Upper lobe of right lung (tissue), 1 donor: ENCODE measurements around the gene RPL39L. TPM values are rescaled to one million over a fixed set of nuclear protein-coding genes. Genes with fewer than 3 reads are reported as not detected.

ENCODE experiments used
- ATAC-seq: fragments of 200-7000 bp; cut with Tn5 transposase; one replicate; pipeline ENCODE4 v1.9.1; 2020; ENCODE audit warnings: mild to moderate bottlenecking, moderate library complexity
- DNase-seq: peaks from one replicate; pipeline ENCODE4 v3.0.0-alpha.2; 2020
- H3K27ac ChIP-seq: fragments of 200-600 bp; one replicate; pipeline ENCODE4 v1.8.0; 2022
- H3K27me3 ChIP-seq: fragments of 200-600 bp; one replicate; pipeline ENCODE4 v1.8.0; 2022; ENCODE audit warnings: mild to moderate bottlenecking
- H3K36me3 ChIP-seq: fragments of 200-600 bp; one replicate; pipeline ENCODE4 v1.8.0; 2022
- H3K4me1 ChIP-seq: fragments of 200-600 bp; one replicate; pipeline ENCODE4 v1.8.0; 2022
- H3K4me3 ChIP-seq: fragments of 200-600 bp; one replicate; pipeline ENCODE4 v1.8.0; 2022; ENCODE audit warnings: mild to moderate bottlenecking
- H3K9me3 ChIP-seq: fragments of 200-600 bp; one replicate; pipeline ENCODE4 v1.8.0; 2022
- CTCF ChIP-seq: fragments of 200-600 bp; IDR thresholded peaks from one replicate; pipeline ENCODE4 v1.8.0; 2022; ENCODE audit warnings: antibody characterized with exemption
- intact Hi-C: fragments of 100-400 bp; cut with DNase I; formaldehyde crosslinking; loops from one replicate; pipeline ENCODE4 v1.11.0; 2022
- total RNA-seq: library from RNA; stranded (reverse); fragmentation: NEBNext Ultra II Directional; extraction: Animal tissue kit (Norgen Biotek cat#: 25700); gene quantifications from one replicate; pipeline ENCODE4 v1.2.1, GENCODE V29; 2021
- donor health status: DM: no; HTN: yes; CAD: no; lungs with severe emphysema.

The RPL39L gene
- total RNA-seq, 1 donor from 2014 or later: 3.9 TPM

DNA sequence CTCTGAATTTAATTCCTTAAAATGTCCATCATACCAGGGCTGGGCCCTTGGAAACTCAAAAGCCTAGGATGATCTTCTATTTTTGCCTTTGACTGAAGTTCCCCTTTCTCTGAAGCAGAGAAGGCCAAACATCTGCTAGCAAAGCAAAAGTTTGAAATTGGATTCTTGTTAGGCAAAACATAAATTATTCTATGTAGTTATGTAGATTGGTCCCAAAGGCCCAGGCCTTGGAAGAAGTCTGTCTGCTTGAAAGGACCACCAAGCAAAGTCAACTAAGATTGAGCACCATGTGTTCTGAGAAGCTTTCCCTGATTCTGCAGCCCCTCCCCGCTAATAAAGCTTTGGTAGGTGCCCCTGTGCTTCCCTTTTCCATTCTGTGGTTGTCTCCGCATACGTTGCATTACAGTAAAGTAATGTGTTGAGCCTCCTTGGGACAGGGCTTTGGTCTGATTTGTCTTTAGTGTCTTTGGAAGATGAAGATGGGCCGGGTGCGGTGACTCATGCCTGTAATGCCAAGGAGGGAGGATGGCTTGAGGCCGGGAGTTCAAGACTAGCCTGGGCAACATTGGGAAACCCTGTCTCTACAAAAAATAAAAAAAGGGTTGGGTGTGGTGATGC lies 56.4 kb downstream of the RPL39L start:
- Histone ChIP-seq H3K27me3 (no peaks in the 10 kb centered on the region), H3K36me3 (peaks cover 4% of the 10 kb centered on the region), H3K4me3 (no peak overlapping the region), H3K27ac (no peak overlapping the region), H3K9me3 (peaks cover under 1% of the 10 kb centered on the region), H3K4me1 (no peaks in the 10 kb centered on the region)
- ATAC-seq (no peak), DNase-seq (no peak)
- TF ChIP-seq CTCF: no peak
- intact Hi-C loops: no loop called here

- no peaks in the 10 kb centered on the region for H3K4me1 ChIP-seq
- TF ChIP-seq CTCF: no peak
- H3K9me3 ChIP-seq: no peaks in the 10 kb centered on the region
- no peak for DNase-seq
- H3K27ac ChIP-seq: no peak overlapping the region
- peaks cover 21% of the 10 kb centered on the region for H3K36me3 ChIP-seq
- no peaks in the 10 kb centered on the region for H3K27me3 ChIP-seq
- H3K4me3 ChIP-seq: no peak overlapping the region
- ATAC-seq: no peak
- intact Hi-C loops: no loop called here
These were observed 58.4 kb downstream of the RPL39L start for GRCh38 chr3:187080799-187081450.

DNA sequence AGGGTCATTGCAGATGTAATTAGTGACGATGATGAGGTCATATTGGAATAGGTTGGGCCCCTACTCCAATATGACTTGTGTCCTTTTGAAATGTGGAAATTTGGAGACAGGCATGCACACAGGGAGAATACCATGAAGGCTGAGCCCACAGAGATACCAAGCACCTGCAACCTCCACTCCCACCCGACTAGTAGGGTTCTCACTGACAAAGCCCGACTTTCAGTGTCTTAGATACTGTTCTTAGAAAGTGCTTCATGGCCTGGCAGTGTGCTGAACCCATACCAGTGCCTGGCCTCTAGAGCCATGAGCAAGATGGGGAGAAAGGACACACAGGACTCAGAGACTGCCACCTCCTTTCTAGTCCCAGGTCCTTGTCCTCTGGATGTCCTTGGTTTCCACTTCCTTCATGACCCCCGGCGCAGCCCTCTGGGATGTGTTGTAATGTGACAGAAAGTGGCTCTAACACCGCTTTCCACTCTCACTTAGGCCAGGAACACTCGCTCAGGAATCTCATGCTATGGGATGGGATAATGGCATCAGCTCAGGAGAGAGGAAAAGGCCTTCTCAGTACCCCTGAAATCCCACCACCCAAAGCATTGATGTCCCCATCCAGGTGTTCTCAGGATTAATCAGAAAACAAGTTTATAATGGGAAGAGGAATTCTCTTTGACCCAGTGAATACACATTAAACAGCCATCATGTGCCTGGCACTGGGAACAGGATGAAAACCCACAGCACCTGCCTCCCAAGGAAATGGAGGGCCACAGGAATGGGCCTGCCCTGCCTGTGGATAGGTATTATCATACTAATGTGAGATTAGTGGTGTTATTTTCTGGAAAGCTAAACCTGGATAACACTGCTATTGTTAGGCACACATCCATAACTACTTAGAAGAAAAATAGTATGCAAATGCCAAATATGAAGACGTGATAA lies 59.9 kb downstream of the RPL39L start:
- ATAC-seq (no peak), DNase-seq (no peak)
- H3K36me3 ChIP-seq: peaks cover 37% of the 10 kb centered on the region
- TF ChIP-seq CTCF: no peak
- intact Hi-C loops: no loop called here
- H3K27ac ChIP-seq: no peak overlapping the region
- no peaks in the 10 kb centered on the region for H3K9me3 ChIP-seq
- no peaks in the 10 kb centered on the region for H3K4me1 ChIP-seq
- no peaks in the 10 kb centered on the region for H3K27me3 ChIP-seq
- H3K4me3 ChIP-seq: no peak overlapping the region

- no peak overlapping the region for H3K27ac ChIP-seq
- peaks cover 54% of the 10 kb centered on the region for H3K36me3 ChIP-seq
- DNase-seq (no peak), ATAC-seq (no peak)
- no peak for TF ChIP-seq CTCF
- intact Hi-C loops: no loop called here
- no peak overlapping the region for H3K4me3 ChIP-seq
- no peaks in the 10 kb centered on the region for H3K27me3 ChIP-seq
- H3K4me1 ChIP-seq: no peaks in the 10 kb centered on the region
- no peaks in the 10 kb centered on the region for H3K9me3 ChIP-seq
These were observed 61.8 kb downstream of the RPL39L start for GRCh38 chr3:187077537-187077936.

GRCh38 chr3:187077085-187077484 lies 62.2 kb downstream of the RPL39L start:
- Histone ChIP-seq H3K4me1 (no peaks in the 10 kb centered on the region), H3K4me3 (no peak overlapping the region), H3K27ac (no peak overlapping the region), H3K36me3 (peaks cover 54% of the 10 kb centered on the region), H3K27me3 (no peaks in the 10 kb centered on the region), H3K9me3 (no peaks in the 10 kb centered on the region)
- DNase-seq (no peak), ATAC-seq (no peak)
- no peak for TF ChIP-seq CTCF
- intact Hi-C loops: no loop called here
